ENCODE data around the gene HBEGF.
"Not testable (repeated sequence)": the region's sequence is repeated elsewhere in the genome, so short reads cannot be mapped to it uniquely, and the experiment has no call there.

Gene HBEGF

DNA sequence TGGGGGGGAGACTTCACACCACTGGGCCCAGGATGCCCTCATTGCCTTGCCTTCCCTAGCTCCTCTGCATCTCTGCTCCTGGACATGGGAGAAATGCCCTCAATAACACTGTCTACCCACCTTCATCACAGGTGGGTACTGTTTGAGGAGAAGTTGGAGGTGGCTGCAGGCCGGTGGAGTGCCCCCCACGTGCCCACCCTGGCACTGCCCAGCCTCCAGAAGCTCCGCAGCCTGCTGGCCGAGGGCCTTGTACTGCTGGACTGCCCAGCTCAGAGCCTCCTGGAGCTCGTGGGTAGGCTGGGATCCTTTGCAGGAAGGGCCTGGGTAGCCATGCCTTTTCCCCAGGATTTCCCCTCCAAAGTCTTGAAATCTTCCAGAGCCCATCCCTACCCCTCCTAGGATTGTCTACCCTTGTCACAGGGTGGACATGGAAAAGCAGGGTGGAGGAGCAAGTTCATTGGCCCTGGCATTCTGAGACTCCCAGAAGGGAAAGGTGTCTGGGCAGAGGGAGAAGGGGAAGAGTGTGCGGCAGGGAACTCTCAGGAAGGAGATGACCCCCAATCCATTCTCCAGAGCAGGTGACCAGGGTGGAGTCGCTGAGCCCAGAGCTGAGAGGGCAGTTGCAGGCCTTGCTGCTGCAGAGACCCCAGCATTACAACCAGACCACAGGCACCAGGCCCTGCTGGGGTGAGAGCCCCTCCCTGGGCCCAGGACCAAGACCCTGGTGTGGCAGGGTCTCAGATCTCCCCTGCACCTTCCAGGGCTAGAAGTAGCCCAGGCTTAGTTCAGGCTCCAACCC is 14.5 kb upstream of the HBEGF start:
- no peak for DNase-seq

DNA sequence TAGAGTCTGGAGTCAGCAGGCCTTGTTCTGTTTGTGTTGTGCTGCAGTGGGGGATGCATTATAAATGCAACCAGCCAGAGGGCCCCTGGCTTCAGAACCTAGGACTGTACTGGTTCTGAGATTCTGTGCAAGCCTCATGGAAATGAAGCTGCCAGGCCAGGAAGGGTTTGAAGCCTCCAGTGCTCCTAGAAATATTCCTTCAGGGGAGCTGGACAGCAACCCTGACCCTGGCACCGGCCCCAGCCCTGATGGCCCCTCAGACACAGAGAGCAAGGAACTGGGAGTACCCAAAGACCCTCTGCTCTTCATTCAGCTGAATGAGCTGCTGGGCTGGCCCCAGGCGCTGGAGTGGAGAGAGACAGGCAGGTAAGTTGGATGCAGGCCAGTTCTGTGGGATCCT is 13.7 kb upstream of the HBEGF start, which contains the start of gene SLC4A9:
TSS of gene SLC4A9 (plus strand) at position 94 of the 400 bp plus-strand sequence. CDS start at position 137, 43 bp downstream.
- DNase-seq, result no peak

DNA sequence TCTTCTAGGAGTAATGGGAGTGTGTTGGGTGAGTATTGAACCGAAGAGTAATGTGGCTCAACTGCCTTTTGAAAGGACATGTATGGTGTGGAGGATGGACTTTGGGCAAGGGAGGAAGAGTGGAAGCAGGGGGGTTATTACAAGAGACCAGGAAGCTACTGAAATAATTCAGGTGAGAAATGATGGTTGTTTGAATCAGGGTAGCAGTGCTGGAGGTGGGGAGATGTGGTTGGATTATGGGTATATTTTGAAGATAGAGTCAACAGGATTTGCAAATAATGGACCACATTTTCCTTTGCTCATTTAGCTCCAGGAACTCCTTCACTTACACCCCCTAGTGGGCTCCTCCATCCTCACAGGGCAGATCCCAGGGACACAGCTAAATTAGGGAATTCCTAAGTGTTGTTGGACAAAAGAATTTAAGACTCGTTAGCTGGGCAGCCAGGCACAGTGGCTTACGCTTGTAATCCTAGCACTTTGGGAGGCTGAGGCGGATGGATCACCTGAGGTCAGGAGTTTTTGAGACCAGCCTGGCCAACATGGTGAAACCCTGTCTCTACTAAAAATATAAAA is 12.4 kb upstream of the HBEGF start:
- DNase-seq, result no peak

DNA sequence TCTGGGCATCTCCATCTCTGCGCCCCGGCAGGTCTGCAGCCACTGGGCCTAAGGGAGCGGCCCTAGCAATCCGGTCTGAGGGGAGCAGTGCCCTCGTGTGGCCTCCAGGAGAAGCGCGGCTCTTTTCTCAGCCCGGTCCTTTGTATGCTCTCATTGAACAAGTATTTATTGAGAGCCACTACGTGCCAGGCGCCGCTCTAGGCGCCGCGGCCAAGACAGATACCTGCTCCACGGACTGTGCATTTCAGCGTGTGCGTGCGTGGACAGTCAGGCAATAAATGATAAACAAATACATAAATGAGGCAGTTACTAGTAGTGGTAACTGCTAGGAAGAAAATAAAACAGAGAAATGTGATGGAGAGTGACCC is 11.3 kb upstream of the HBEGF start:
- DNase-seq, result peak; percentile 87

DNA sequence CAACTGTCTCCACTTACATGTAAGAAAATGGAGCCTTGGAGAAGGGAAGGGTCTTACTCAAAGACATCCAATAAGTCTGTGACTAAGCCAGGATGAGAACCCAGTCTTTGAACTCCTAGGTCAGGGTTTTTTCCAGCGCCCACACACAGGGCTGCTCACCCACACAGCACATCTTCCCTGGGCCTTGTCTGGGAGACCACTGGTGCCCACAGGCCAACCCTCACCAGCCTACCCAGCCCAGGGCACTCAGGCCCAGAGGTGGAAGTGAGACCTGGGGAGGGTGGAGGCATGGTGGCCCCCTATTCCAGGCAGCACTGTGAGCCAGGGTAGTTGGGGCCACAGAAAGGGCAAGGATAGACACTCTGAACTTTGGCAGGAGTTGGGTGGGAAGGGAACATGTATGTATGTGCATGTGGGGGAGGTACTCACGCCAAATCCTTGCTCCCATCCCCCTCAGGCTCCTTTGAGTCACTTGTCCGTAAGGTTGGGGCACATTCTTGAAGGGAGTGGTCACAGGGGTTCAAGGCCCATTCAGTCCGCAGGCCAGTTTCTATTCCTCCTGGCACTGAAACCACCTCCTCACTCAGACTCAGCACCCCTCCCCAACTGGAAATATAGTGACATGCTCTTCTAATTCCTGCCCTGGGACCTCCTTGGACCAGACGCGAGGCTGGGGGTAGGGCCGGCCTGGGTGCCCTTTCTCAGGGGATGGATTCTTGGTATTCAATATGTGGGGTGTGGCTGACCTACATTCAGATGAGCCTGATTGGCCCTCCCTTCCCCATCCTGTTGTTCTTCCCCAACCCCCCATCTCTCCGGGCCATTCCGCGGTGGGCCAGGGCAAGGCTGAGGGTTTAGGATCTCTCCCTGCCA is 10.7 kb upstream of the HBEGF start:
- no peak for DNase-seq

DNA sequence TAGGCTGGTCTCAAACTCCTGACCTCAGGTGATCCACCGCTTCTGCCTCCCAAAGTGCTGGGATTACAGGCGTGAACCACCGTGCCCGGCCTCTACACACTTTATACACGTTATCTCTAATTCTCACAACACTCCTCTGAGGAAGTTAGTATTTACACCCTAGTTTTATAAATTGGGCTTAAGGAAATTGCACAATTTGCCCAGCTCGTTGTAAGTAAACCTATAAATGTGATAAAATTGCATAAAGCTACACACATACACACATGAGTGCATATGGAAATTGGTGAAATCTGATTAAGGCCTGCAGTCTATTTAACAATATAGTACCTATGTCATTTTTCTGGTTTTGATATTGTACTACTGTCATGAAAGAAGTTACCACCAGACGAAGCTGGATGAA is 9.1 kb upstream of the HBEGF start:
- DNase-seq, result no peak

DNA sequence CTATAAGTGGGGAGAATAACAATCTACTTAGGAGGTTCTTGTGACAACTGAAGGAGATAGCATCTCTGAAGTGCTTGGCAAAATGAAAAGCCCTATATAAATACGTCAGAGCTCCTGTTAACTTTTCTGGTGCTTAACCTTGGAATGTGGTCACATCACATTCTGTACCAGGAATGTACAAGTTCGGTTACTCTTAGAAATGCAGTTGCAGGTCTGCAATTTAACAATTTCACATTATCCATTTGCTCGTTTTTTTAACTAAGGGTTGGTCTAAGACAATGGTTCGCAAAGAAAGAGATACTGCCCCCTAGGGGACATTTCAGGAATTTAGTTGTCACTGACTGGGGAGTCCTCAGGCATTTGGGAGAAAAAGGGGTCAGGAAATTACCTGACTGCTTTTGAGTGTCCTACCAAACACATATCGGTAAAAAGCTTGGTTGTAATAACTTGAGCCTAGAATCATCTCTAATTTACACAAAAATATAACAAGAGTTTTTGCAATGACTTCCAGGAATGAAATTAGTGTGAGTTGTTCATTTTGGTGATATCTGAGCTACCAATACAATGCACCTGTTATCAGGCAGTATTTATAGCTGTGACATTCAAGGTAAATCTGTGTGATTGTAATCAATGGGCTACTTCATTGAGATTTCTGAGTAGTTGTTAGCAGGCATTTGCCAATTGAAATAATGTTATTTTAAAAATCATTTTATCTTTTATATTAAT is 5.4 kb upstream of the HBEGF start:
- DNase-seq, result peak; percentile 67

DNA sequence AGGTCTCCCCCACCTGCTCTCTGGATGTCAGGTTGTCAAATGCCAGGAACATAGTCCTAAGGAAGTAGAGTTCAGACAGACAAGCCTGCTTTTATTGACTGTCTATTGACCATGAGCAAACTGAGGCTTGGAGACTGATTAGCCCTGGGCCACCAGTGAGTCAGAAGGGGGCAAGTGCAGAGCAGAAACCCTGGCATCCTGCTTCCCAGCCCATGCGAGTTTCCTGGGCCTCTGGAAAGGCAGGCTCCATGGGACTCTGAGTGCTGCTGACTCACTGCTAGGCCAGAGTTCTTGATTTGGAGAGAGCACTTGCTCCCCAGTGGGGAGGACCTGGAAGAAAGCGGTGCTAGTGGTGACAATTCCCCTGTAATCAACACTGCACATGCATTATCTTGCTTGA is 2.8 kb upstream of the HBEGF start:
- DNase-seq, result no peak

DNA sequence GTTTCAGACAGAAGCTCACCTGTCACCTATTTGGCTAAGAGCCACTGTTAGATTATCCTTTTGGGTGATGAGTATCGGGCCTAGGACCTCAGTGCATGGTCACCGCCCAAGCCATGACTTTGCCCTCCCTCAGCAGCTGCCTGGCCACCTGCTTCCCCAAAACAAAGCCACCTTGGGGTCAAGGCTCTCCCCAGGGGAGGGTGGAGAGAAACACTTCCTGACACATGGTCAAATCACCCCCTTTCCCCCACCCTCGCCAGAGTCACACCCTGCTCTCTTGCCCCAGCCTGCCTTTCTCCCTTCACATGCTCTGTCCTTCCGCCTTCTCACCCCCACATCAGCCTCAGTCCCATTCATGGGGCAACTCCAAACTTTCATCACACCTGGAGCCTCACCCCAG is 1.7 kb upstream of the HBEGF start:
- no peak for DNase-seq

DNA sequence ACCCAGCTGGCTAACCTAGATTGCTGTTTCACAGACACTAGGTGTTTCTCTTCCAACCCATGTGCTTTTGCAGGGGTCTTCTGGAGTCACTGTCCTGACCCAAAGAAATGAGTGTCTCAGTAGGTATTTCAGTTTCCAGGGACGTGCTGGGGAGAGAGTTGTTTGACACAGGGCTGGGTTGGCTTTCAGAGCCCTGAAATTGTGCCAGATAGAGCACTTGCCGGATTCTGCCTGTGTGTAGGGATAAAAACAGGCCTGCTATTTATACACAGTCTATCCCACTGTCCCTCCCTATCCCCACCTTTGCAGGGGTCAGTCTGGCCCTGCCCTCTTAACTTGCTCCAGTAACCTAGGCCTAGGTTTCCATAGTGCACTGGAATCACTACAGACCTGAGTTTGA is 957 bp upstream of the HBEGF start:
- no peak for DNase-seq

DNA sequence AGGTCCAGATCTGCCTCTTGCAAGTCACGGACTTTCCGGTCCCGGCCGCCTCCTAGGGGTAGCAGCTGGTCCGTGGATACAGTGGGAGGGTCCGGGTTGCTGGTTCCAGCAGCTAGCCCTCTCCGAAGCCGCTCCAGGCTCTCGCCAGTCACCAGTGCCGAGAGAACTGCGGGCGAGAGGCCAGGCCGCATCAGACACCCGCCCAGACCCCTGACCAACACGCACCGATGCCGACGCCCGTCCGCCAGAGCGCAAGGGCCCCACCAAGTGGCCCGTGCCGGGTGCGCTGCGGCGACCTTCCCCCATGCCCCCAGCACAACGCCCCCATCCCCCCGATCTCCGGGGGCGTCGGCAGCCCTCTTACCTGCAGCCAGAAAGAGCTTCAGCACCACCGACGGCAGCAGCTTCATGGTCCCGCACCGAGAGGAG is 470 bp downstream of the HBEGF start:
- no peak for DNase-seq

DNA sequence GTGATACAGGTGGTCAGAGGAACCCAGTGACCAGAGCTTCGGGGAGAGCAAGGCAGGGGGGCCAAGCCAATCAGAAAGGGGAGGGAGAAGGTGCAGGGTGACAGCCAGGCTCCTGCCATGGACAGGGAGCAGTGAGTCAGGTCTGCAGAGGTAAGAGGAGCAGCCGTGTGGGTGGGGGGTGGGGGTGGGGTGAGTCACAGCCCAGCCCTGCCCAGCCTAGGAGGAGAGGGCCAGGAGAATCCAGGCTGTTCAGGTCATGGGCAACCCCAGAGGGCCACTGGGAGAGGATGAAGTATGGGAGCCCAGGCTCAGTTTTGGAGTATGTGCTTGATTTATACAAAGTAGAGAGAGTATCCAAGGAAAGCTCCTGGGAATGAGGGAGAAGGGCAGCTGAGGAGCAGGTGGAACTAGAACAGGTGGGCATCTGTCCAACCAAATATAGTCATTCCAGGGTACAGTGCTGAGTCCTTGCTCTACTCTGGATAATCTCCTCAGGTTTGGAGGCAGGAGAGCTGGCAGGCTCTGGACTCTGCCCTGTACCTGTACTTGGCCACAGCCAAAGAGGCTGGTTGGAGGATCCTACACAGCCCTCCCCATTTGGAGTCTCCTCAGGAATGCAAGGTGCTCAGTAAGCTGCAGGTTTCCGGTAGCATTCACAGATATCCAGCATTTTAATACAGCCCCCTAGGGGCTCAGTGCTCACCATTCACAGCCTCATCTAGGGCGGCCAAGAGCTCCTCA is 1.6 kb downstream of the HBEGF start:
- peak; percentile 49 for DNase-seq

DNA sequence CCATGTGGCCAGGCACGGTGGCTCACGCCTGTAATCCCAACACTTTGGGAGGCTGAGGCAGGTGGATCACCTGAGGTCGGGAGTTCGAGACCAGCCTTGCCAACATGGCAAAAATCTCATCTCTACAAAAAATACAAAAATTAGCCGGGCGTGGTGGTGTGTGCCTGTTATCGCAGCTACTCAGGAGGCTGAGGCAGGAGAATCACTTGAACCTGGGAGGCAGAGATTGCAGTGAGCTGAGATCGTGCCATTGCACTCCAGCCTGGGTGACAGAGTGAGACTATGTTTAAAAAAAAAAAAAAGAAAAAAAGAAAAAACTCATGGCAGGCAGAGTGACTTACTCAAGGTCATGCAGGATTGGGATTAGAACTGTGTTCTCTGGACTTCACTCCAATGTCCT is 2.6 kb downstream of the HBEGF start:
- DNase-seq, result not testable (repeated sequence)

DNA sequence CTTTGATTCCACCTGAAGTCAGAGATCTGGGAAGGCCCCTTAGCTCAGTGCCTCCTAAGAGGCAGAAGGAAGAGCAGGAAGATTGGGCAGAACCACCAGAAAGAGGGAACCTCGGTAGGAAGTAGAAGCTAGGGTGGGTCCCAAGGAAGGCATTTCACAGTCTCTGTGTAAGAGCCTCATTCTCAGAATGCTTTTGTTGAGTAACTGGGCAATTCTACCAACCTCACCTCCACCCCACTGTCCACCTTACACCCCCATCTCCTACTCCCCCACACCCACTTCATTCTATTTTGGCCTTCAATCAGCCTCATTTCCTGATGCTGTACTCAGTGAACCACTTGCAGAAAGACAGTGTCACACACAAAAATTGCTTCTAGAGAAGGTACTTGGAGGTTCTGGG is 3.5 kb downstream of the HBEGF start:
- no peak for DNase-seq

DNA sequence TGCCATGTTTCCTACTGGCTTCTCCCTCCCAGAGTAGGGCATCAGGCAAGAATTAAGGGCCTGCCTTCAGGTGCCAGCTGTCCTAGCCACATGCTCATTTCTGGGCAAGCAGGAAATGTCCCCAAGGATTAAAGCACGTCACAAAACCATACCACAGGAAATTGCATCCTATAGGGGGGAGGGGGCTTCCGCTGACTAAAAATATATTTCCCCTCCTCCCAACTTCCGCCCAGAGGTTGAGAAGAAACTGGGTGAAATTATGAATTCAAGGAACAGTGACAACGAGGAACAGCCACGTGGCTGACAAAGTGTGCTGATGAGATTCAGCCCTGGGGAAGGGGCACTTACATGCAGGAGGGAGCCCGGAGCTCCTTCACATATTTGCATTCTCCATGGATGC is 4.1 kb downstream of the HBEGF start:
- DNase-seq, result no peak

DNA sequence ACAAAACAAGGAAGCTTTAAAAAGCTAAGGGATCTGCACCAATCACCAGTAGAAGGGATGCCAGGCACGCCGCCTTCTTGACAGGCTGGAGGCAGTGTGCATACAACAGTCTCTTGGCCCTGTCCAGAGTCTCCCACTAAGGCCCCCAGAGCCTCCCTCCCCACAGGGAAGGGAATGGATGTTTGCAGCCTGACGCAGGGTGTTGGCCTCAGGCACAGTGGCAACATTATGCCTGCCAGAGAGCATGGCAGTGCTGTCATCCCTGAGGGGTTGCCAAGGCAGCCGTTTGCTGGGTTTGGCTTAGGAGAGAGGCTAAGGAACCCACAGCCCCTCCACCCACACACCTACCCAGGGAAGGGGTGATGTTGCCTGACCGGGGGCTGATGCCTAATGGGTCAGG is 4.8 kb downstream of the HBEGF start:
- DNase-seq, result no peak

DNA sequence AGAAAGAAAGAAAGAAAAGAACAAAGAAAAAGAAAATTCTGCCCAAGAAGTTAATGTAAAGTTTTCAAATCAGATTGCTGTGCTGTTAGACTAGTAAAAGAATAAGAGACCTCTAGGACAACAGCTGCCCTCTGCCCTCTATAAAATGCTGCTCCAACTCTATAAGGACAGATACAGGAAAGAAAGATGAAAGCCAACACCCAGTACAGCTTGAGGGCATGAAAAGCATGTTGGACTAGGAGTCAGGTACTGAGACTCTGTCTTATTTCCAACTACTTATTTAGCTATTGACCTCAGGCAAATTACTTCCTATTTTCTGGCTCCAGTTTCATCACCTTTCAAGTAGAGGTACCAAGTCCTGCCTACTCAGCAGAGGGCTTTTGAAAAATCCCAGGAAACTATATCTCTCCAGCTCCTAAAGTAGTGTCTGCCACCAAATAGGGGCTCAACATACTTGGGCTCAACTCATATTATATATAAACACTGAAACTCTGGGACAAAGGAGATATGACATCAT is 5.7 kb downstream of the HBEGF start:
- DNase-seq, result no peak

DNA sequence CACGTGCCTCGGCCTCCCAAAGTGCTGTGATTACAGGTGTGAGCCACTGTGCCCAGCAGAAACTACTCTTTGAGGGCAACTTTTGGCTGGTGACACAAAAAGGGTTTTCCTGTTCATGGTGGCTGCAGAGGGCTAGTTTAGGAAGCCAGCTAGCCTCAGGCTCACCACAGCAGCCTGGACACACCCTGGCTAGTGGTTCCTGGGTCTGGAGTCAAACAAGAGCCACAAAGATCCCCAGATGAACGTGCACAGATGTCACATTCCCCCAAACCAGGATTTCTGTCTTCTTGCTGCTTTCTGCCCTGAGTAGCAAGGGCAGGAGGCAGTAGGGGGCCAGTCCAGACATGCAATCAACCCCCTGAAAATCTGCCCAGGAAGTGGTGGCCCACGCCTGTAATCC is 6.8 kb downstream of the HBEGF start:
- no peak for DNase-seq

DNA sequence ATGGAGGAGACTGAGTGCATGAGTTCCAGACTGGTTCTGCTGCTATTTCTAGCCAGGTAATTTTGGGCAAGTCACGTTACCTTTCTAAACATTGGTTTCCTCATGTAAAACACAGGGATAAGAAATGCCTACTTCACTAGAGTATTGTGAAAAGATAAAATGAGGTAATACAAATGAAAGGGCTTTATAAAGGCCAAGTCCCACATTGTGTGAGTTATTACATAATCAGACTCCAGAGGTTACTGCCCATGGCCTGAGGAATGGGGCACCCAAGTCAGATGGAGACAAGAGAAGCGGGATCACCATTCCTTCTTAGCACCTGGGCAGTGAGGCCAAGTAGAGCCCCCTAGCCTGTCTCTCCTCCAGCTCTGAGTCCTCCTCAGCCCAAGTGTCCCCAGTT is 7.5 kb downstream of the HBEGF start:
- DNase-seq, result no peak

DNA sequence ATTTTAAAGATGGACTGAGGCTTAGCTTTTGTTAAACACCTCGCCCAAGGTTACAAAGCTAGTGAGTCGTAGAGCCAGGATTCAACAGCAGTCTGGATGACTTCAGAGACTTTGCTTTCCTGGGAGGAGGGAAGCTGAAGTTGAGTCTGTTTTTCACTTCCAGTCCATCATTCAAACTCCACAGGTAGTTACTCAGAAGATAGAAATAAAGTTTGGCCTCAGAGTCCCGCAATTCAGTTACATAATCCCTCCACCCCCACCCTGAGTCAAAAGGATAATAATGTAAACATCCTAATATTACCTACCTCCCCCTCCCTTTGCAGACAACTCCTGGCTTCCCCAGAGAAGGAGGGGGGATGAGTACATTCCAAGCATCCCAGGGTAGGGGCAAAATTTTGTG is 8.1 kb downstream of the HBEGF start:
- peak; percentile 41 for DNase-seq

DNA sequence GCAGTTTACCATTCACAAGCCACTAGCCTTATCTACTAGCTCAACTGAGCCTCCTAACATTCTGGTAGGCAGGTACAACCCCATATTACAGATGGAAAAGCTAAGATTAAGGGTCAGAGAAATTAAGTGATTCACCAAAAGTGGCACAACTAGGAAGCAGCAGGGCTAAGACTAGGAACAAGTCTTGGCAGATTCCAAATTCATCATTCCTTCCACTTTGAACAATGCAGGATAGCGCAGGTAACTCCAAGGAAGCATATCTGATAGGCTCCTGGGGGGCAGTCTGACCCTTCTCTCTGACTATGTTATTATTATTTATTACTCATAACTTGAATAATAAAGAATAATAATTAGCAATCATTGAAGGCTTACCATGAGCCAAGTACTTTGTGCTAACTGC is 8.5 kb downstream of the HBEGF start:
- no peak for DNase-seq

DNA sequence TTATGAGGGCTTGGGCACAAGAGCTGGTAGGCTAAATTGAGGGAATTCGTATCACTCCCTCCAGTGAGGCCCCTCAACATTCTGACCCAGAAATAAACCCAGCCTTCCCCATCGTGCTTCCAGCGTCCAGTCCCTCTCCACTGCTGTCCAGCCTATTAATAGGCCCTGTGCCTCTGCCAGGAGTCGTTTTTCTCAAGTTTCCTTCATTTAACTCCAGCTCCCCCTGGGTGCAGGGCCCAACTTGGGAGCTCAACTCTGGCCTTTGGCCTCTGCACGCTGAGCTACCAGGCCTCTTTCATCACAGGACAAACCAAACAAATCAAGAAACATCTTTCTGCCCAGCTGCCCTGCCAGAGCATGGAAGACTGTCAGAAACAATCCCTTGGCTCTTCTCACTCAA is 10.0 kb downstream of the HBEGF start:
- DNase-seq, result no peak

All from kidney glomerular epithelial cell (primary cell).